Breast epithelium (tissue), 3 donors: ENCODE measurements around the gene PSMB5.

Experiments used
- CTCF ChIP-seq, 3 donors: fragments of 450-650 bp; IDR thresholded peaks; one replicate each; pipeline ENCODE4 v1.5.1; 2016 to 2017; ENCODE audit warnings: antibody characterized with exemption in 3 of 3, mild to moderate bottlenecking in 3 of 3, moderate library complexity in 3 of 3
- POLR2AphosphoS5 ChIP-seq, 3 donors: sonication (generic); formaldehyde crosslinking; IDR thresholded peaks; one replicate each; pipeline ENCODE4 v1.6.1; 2017; ENCODE audit warnings: antibody characterized with exemption in 3 of 3

DNA sequence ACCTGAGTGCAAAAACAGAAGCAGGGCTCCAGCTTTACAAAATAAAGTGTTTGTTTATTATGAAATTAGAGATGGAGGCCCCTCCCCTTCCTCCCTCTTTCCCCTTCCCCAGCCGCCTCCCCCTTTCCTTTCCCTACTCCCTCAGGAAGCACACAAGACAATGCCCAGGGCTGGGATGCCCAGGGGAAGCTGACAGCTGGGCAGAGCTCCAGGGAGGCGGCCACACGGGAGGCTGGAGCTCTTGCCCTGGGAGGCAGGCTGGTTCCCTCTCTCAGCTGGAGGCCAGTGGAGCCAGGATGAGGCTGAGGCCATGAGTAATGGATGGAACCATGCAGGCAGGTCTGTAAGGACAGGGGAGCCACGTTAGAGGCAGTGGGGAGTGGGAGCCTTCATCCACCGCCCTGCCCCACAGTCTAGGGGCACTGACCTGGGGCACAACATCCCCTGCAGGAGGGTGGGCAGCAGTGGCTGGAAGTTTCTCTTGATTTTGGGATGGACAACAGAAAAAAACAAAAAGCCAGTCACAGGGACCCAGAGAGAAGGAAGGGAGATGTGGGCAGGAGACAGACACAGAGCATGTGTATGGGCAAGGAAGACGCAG lies 12.4 kb upstream of the PSMB5 start:
- TF ChIP-seq CTCF (IDR thresholded peaks at IDR 0.05) (no peak), POLR2AphosphoS5 (IDR thresholded peaks at IDR 0.05) (no peak)
